Panc1 (cell line): ENCODE data around the gene ACADSB.

Experiments
- CTCF ChIP-seq: fragments of 450-650 bp; IDR thresholded peaks from 2 replicates; pipeline ENCODE4 v1.5.1; 2017; ENCODE audit warnings: mild to moderate bottlenecking
- POLR2AphosphoS5 ChIP-seq: IDR thresholded peaks from 2 replicates; pipeline ENCODE4 v1.6.1; 2012; ENCODE audit warnings: mild to moderate bottlenecking, low read depth, low read length, moderate library complexity
- REST ChIP-seq, 2 experiments: IDR thresholded peaks; 2 replicates each; pipeline ENCODE4 v1.6.1; 2011 to 2012; ENCODE audit warnings: low read depth in 2 of 2, control low read depth in 1 of 2, low read length in 1 of 2, mild to moderate bottlenecking in 1 of 2, moderate library complexity in 1 of 2; ENCODE audit not compliant: insufficient read depth in 1 of 2
- SIN3A ChIP-seq: IDR thresholded peaks from 2 replicates; pipeline ENCODE4 v1.6.1; 2012; ENCODE audit warnings: low read depth, mild to moderate bottlenecking, low read length, moderate library complexity, borderline replicate concordance; ENCODE audit not compliant: insufficient read depth
- TCF7L2 ChIP-seq: IDR thresholded peaks from 2 replicates; pipeline ENCODE4 v1.6.1; 2011; ENCODE audit warnings: mild to moderate bottlenecking, low read depth, low read length, inconsistent platforms

GRCh38 chr10:123062726-123063125 is 53.9 kb downstream of the ACADSB start:
- TF ChIP-seq POLR2AphosphoS5 (no peak), CTCF (no peak), SIN3A (no peak), REST (IDR thresholded peaks at IDR 0.05; ENCODE audit: insufficient read depth in 1 of 2, low read depth in 2 of 2, low read length in 1 of 2) (no peak), TCF7L2 (no peak)
